GM12865 (cell line): ENCODE results near the gene TRIP10.
"Not testable (repeated sequence)": the region's sequence is repeated elsewhere in the genome, so short reads cannot be mapped to it uniquely, and the experiment has no call there.

ENCODE experiments used
- DNase-seq: peaks from one replicate; pipeline ENCODE4 v3.0.0; 2010; ENCODE audit warnings: low read depth
- H3K4me3 ChIP-seq: 2 replicates; pipeline ENCODE4 v1.5.1; 2011; ENCODE audit warnings: mild to moderate bottlenecking, low read depth, low read length, control low read depth
- CTCF ChIP-seq: IDR thresholded peaks from 2 replicates; pipeline ENCODE4 v1.5.1; 2011; ENCODE audit warnings: low read length, control low read depth, low read depth, inconsistent platforms; ENCODE audit not compliant: insufficient read depth; ENCODE audit errors: missing control alignments

Gene TRIP10

DNA sequence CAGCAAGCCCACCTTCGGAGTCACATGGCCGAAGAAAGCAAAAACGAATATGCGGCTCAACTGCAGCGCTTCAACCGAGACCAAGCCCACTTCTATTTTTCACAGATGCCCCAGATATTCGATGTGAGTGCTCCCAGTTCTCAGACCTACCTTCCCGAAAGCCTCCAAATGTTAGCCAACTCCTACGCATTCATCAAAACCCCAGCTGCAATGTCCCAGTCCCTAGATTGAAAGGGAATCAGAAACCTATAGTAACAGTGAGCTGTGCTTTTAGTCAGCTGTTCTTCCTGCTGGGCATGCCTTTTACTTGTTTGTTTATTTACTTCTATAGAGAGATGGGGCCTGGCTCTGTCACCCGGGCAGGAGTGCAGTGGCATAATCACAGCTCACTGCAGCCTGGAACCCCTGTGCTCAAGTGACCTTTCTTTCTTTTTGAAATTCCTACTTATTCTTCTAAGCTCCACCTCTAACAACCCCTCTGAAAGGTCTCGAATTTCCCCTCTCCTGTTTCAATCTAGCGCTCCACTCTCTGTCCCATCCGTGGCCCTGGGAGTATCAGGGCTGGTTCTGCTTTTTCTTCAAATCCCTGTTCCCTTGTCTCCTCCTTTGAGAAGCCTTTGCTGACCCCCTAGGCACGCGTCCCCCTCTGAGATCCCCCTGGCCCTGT, 4.4 kb downstream of the TRIP10 start:
- no peak for DNase-seq
- no peak overlapping the region for H3K4me3 ChIP-seq
- TF ChIP-seq CTCF: no peak

GRCh38 chr19:6744381-6745301, 5.2 kb downstream of the TRIP10 start:
- TF ChIP-seq CTCF: no peak
- no peak for DNase-seq
- H3K4me3 ChIP-seq: no peak overlapping the region

DNA sequence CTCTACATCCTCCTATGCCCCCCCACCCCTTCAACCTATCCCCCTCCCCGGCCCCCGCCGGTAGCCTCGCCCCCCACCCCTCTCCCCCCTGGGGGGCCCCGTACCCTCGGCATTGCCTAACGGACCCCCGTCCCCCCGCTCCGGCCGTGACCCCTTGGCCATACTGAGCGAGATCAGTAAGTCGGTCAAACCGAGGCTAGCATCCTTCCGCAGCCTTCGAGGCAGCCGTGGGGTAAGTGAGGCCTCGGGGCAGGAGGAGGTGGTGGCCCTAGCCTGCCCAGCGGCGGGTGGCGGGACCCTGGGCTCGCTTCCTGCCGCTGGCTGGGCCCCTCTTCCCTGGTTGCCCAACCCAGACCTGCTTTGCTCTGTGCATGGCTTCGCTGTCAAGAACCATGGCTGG, 6.5 kb downstream of the TRIP10 start:
- TF ChIP-seq CTCF: no peak
- no peak overlapping the region for H3K4me3 ChIP-seq
- DNase-seq: no peak

- not testable (repeated sequence) for H3K4me3 ChIP-seq, DNase-seq
These were observed 9.1 kb downstream of the TRIP10 start for GRCh38 chr19:6748543-6748942.

DNA sequence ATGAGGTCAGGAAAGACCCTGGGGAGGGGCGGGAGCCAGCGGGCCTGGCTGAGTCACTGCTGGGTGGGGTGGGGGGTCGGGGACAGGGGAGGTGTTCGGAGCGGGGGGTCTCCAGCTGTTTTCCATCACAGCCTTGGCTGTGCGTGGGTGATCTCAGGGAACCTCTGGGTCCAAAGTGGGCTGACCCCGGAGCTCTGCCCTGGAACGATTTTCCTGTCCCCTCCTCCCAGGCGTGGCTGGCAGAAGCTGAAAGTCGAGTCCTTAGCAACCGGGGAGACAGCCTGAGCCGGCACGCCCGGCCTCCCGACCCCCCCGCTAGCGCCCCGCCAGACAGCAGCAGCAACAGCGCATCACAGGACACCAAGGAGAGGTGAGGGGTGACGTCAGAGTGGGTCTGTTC, 10.6 kb downstream of the TRIP10 start:
- TF ChIP-seq CTCF: no peak
- H3K4me3 ChIP-seq: no peak overlapping the region
- DNase-seq: no peak

- H3K4me3 ChIP-seq: no peak overlapping the region
- no peak for TF ChIP-seq CTCF
- DNase-seq: no peak
These were observed 11.7 kb downstream of the TRIP10 start for GRCh38 chr19:6751189-6751588.

DNA sequence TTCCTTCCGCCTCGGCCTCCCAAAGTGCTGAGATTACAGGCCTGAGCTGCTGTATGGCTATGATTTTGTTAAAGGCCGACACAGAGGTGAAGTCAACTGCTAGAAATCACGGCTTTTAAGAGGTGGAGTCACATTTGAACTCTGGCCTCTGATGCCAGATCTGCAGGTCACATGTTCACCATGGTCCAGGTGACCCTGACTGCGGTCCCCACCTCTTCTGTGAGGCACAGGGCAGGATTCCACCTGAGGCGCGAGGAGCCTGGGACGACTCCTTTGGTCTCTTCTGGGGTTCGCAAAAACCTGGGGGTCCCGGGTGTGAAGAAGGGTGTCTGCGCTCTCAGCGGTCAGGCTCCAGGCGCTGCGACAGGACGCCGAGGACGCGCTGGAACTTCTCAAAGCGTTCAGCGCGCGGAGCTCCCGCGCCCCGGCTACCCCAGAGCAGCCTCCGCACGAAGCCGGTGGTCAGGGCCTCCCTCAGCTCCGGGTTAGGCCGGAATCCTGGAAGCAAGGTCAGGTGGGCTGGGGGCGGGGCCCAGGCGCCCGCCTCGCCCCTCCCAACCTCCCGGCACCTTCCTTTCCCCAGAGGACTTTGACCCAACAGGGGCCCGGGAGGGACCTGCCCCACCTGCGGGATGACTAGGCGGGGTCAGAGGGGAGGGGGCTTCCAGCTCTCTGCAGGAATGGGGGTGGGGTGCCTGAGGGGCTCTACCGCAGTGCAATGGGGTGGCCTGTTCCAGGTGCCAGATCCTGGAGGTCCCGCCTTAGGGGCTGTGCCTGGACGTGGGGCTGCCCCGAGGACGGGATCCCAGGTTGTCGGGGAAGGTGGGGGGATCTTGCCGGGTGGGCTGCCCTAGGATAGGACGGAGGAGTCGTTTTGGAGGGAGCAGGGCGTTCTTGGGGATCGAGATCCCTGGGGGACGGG, 13.0 kb downstream of the TRIP10 start:
- peak overlapping the region; percentile 50 for H3K4me3 ChIP-seq
- no peak for DNase-seq
- TF ChIP-seq CTCF: no peak
